Right lobe of liver (tissue), 4 donors: ENCODE data around the gene CAB39.

Experiments used
- POLR2A ChIP-seq: fragments of 450-650 bp; IDR thresholded peaks from one replicate; pipeline ENCODE4 v1.6.1; 2017; ENCODE audit warnings: antibody characterized with exemption, mild to moderate bottlenecking
- TF ChIP-seq, protein P1 (sequence below), 4 donors: fragments of 200-600 bp in 3 of 4; fragments of 450-650 bp in 1 of 4; IDR thresholded peaks; one replicate each; pipeline versions ENCODE4 v1.5.1 to v1.8.0; 2016 to 2022; ENCODE audit warnings: antibody characterized with exemption in 4 of 4, mild to moderate bottlenecking in 2 of 4
- donor health status: DM: no; HTN: no; CAD: no.
- donor health status: DM: no; HTN: no; CAD: no.
- donor health status: DM: no; HTN: yes; CAD: no.

DNA sequence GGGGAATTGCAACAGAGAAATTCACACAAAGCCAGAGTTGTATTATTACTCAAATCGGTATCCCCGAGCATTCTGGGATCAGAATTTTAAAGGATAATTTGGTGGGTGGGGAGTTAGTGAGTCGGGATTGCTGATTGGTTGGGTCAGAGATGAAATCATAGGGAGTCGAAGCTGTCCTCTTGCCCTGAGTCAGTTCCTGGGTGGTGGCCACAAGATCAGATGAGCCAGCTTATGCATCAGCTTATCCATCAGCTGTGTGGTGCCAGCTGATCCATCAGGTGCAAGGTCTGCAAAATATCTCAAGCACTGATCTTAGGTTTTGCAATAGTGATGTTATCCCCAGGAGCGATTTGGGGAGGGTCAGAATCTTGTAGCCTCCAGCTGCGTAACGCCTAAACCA is 117.8 kb downstream of the CAB39 start:
- TF ChIP-seq, protein P1, sequence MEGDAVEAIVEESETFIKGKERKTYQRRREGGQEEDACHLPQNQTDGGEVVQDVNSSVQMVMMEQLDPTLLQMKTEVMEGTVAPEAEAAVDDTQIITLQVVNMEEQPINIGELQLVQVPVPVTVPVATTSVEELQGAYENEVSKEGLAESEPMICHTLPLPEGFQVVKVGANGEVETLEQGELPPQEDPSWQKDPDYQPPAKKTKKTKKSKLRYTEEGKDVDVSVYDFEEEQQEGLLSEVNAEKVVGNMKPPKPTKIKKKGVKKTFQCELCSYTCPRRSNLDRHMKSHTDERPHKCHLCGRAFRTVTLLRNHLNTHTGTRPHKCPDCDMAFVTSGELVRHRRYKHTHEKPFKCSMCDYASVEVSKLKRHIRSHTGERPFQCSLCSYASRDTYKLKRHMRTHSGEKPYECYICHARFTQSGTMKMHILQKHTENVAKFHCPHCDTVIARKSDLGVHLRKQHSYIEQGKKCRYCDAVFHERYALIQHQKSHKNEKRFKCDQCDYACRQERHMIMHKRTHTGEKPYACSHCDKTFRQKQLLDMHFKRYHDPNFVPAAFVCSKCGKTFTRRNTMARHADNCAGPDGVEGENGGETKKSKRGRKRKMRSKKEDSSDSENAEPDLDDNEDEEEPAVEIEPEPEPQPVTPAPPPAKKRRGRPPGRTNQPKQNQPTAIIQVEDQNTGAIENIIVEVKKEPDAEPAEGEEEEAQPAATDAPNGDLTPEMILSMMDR (IDR thresholded peaks at IDR 0.05): no peak
- no peak for TF ChIP-seq POLR2A
